A549 treated with DMSO at 1 μM for 4 hours (cell line): ENCODE measurements around the gene KRTCAP2. TPM values are rescaled to one million over a fixed set of nuclear protein-coding genes. Genes with fewer than 3 reads are reported as not detected.

ENCODE experiments used
- total RNA-seq: library from RNA; stranded (reverse); fragments of 200-300 nt; extraction: Qiagen RNA extraction; gene quantifications from 5 replicates; pipeline ENCODE4 v1.2.3, GENCODE V29; 2022; ENCODE audit warnings: low read depth

KRTCAP2 gene
- 226 to 250 TPM (median 230 TPM) in 5 replicates for total RNA-seq

GRCh38 chr1:155172732-155173477, at the start of gene KRTCAP2:
Gene KRTCAP2 (minus strand): TSS chr1:155173304. CDS start chr1:155173224, 80 bp downstream.

GRCh38 chr1:155208541-155209311, 35.6 kb upstream of the KRTCAP2 start, which contains the start of gene MTX1:
Gene MTX1 (plus strand): TSS chr1:155208695. CDS start chr1:155208805, 110 bp downstream.

GRCh38 chr1:155207806-155208540, 34.9 kb upstream of the KRTCAP2 start, which contains the start of gene THBS3:
Gene THBS3 (minus strand): TSS chr1:155207897. CDS start chr1:155207876, 21 bp downstream.

GRCh38 chr1:155173478-155174323, 597 bp upstream of the KRTCAP2 start, which contains the start of gene TRIM46:
Gene TRIM46 (plus strand): TSS chr1:155173849. CDS start chr1:155173967, 118 bp downstream.

GRCh38 chr1:155139895-155140629, 33.0 kb downstream of the KRTCAP2 start, which contains the start of gene DPM3:
Gene DPM3 (minus strand): TSS chr1:155140531. CDS start chr1:155140240, 291 bp downstream.

GRCh38 chr1:155135415-155136028, 37.6 kb downstream of the KRTCAP2 start, which contains the start of gene SLC50A1:
Gene SLC50A1 (plus strand): TSS chr1:155135852. CDS start chr1:155135912, 60 bp downstream.

GRCh38 chr1:155127105-155127966, 45.8 kb downstream of the KRTCAP2 start, which contains the start of gene EFNA1:
Gene EFNA1 (plus strand): TSS chr1:155127876. CDS start chr1:155127978, 102 bp downstream.

Other genes with a start within 250 kb of the KRTCAP2 start
- gene PMVK, start 236.6 kb downstream of the KRTCAP2 start, total RNA-seq, result 34.0 to 43.1 TPM (median 39.3 TPM) in 5 replicates
- gene PBXIP1, start 217.2 kb downstream of the KRTCAP2 start, total RNA-seq, result 13.0 to 17.0 TPM (median 13.9 TPM) in 5 replicates
- gene PYGO2, start 211.5 kb downstream of the KRTCAP2 start, total RNA-seq, result 22.8 to 24.9 TPM (median 23.9 TPM) in 5 replicates
- 136 to 154 TPM (median 140 TPM) in 5 replicates for gene SHC1, start 202.6 kb downstream of the KRTCAP2 start, total RNA-seq
- 328 to 363 TPM (median 338 TPM) in 5 replicates for gene CKS1B, start 198.6 kb downstream of the KRTCAP2 start, total RNA-seq
- gene FLAD1, start 190.0 kb downstream of the KRTCAP2 start, total RNA-seq, result 40.1 to 46.0 TPM (median 41.6 TPM) in 5 replicates
- gene LENEP, start 179.7 kb downstream of the KRTCAP2 start, total RNA-seq, result not detected in 5 replicates
- gene ZBTB7B, start 170.5 kb downstream of the KRTCAP2 start, total RNA-seq, result 19.7 to 26.6 TPM (median 25.9 TPM) in 5 replicates
- gene DCST2, start 139.5 kb downstream of the KRTCAP2 start, total RNA-seq, result 0.22 to 0.72 TPM (median 0.46 TPM) in 5 replicates
- gene DCST1, start 139.5 kb downstream of the KRTCAP2 start, total RNA-seq, result not detected in 5 replicates
- gene ADAM15, start 122.0 kb downstream of the KRTCAP2 start, total RNA-seq, result 64.6 to 76.9 TPM (median 67.8 TPM) in 5 replicates
- gene EFNA4, start 109.6 kb downstream of the KRTCAP2 start, total RNA-seq, result 7.3 to 9.0 TPM (median 8.4 TPM) in 5 replicates
- 3.7 to 5.6 TPM (median 4.2 TPM) in 5 replicates for gene EFNA3, start 94.5 kb downstream of the KRTCAP2 start, total RNA-seq
- 30.6 to 50.0 TPM (median 37.3 TPM) in 5 replicates for gene EFNA1, start 45.4 kb downstream of the KRTCAP2 start, total RNA-seq
- gene SLC50A1, start 37.5 kb downstream of the KRTCAP2 start, total RNA-seq, result 34.2 to 39.1 TPM (median 35.5 TPM) in 5 replicates
- gene DPM3, start 32.8 kb downstream of the KRTCAP2 start, total RNA-seq, result 78.1 to 102 TPM (median 91.3 TPM) in 5 replicates
- gene TRIM46, start 545 bp upstream of the KRTCAP2 start, total RNA-seq, result 1.3 to 1.8 TPM (median 1.4 TPM) in 5 replicates
- 7.5 to 9.9 TPM (median 9.4 TPM) in 5 replicates for gene THBS3, start 34.6 kb upstream of the KRTCAP2 start, total RNA-seq
- gene MTX1, start 35.4 kb upstream of the KRTCAP2 start, total RNA-seq, result 67.2 to 74.0 TPM (median 72.4 TPM) in 5 replicates
- gene ENTREP3, start 82.2 kb upstream of the KRTCAP2 start, total RNA-seq, result 28.1 to 40.5 TPM (median 34.2 TPM) in 5 replicates
- 105 to 133 TPM (median 125 TPM) in 5 replicates for gene SCAMP3, start 89.1 kb upstream of the KRTCAP2 start, total RNA-seq
- gene CLK2, start 100.2 kb upstream of the KRTCAP2 start, total RNA-seq, result 18.1 to 31.1 TPM (median 29.0 TPM) in 5 replicates
- 3.0 to 5.4 TPM (median 5.3 TPM) in 5 replicates for gene HCN3, start 104.2 kb upstream of the KRTCAP2 start, total RNA-seq
- gene PKLR, start 128.1 kb upstream of the KRTCAP2 start, total RNA-seq, result 0.03 TPM in 1 of 5 replicates, not detected in the others
- gene FDPS, start 135.6 kb upstream of the KRTCAP2 start, total RNA-seq, result 161 to 196 TPM (median 162 TPM) in 5 replicates
- gene RUSC1, start 147.6 kb upstream of the KRTCAP2 start, total RNA-seq, result 42.4 to 52.9 TPM (median 48.9 TPM) in 5 replicates